Ectodermal cell (in vitro differentiated cells): ENCODE results near the gene CCDC18.
"Not testable (repeated sequence)": the region's sequence is repeated elsewhere in the genome, so short reads cannot be mapped to it uniquely, and the experiment has no call there.

ENCODE experiments used
- H3K27ac ChIP-seq: 2 replicates; pipeline ENCODE4 v1.7.0; 2013; ENCODE audit warnings: mild to moderate bottlenecking, low read depth, low read length; ENCODE audit not compliant: insufficient read depth, poor library complexity, severe bottlenecking
- H3K27me3 ChIP-seq: 2 replicates; pipeline ENCODE4 v1.7.0; 2013; ENCODE audit warnings: mild to moderate bottlenecking, low read length; ENCODE audit not compliant: insufficient read depth, control insufficient read depth, poor library complexity, severe bottlenecking
- H3K36me3 ChIP-seq: one replicate; pipeline ENCODE4 v1.7.0; 2013; ENCODE audit warnings: low read length; ENCODE audit not compliant: control insufficient read depth, insufficient read depth
- H3K4me1 ChIP-seq: one replicate; pipeline ENCODE4 v1.7.0; 2013; ENCODE audit warnings: low read length; ENCODE audit not compliant: control insufficient read depth, insufficient read depth
- H3K4me3 ChIP-seq: 2 replicates; pipeline ENCODE4 v1.7.0; 2013; ENCODE audit warnings: low read depth, low read length, control low read depth; ENCODE audit not compliant: insufficient read depth
- H3K9me3 ChIP-seq: 2 replicates; pipeline ENCODE4 v1.7.0; 2013; ENCODE audit warnings: mild to moderate bottlenecking, low read length, moderate library complexity; ENCODE audit not compliant: control insufficient read depth
- WGBS, 2 experiments: methylation state at CpG; one replicate each; pipeline ENCODE4 v1.1.7; 2013; ENCODE audit warnings: missing lambda C conversion rate in 2 of 2; 5-methylcytosine and 5-hydroxymethylcytosine counted together

CCDC18 gene

DNA sequence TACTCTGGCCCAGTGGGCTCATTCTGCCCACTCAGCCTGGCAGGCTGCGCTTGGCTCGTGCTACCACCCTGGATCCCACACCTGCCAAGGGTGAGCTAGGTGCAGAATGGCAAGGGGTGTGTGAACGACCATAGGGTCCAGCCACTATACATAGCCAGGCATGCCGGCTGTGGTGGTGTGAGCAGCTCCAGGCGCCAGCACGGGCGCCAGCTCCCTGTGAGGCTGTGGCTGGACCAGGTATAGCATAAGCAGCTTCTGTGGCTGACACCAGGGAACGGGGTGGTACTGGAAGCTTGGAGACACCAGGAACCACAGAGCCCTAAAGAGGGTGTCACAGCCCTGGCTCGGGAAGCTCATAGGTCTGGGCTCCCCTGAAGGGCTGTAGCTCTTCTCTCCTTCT is 18.6 kb downstream of the CCDC18 start:
- no peaks in the 10 kb centered on the region for H3K27me3 ChIP-seq
- H3K9me3 ChIP-seq, result no peaks in the 10 kb centered on the region
- no peaks in the 10 kb centered on the region for H3K4me1 ChIP-seq
- WGBS, 2 experiments, result 95% methylated on average over 9 of the region's 9 CpGs
- no peak overlapping the region for H3K4me3 ChIP-seq
- peaks cover 9% of the 10 kb centered on the region for H3K36me3 ChIP-seq
- no peak overlapping the region for H3K27ac ChIP-seq

DNA sequence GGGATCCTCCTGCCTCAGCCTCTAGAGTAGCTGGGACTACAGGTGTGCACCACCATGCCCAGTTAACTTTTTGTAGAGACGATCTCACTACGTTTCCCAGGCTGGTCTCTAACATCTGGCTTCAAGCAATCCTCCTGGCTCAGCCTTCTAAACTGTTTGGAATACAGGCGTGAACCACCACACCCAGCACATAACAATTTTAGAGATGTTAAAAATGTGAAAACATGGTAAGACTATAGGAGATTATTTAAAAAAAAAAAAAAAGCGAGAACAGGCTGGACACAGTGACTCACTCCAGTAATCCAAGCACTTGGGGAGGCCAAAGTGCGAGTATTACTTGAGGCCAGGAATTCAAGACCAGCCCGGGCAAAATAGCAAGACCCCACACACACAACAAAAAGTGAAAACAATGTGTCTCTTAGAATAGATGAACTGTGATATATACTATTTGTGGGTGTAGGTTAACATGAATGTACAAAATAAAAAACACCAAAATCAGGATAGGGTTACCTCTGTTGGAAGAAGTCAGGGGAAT is 19.6 kb downstream of the CCDC18 start:
- no peaks in the 10 kb centered on the region for H3K4me1 ChIP-seq
- H3K36me3 ChIP-seq, result peaks cover 9% of the 10 kb centered on the region
- 92 to 99% methylated on average over 5 of the region's 6 CpGs for WGBS, 2 experiments
- no peak overlapping the region for H3K4me3 ChIP-seq
- no peaks in the 10 kb centered on the region for H3K9me3 ChIP-seq
- H3K27ac ChIP-seq, result no peak overlapping the region
- no peaks in the 10 kb centered on the region for H3K27me3 ChIP-seq

DNA sequence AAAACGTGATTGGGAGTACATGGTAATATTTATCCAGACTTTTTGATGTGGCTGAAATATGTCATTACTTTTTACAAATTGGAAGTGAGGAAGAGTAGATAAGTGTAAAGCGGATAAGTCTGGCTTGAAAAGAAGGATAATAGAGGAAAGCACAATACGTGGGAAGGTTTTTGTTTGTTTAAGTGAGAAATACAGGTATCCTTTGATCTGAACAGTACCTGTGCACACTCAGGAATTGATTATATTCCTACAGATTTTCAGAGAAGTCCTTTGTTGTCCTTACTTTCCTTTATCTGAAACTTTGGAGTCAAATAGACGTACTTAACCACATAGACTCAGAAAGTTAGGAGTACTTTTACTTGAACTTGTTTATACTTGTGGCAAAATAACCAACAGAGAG is 20.2 kb downstream of the CCDC18 start:
- H3K4me3 ChIP-seq, result no peak overlapping the region
- no peaks in the 10 kb centered on the region for H3K4me1 ChIP-seq
- no peaks in the 10 kb centered on the region for H3K27me3 ChIP-seq
- peaks cover 9% of the 10 kb centered on the region for H3K36me3 ChIP-seq
- H3K9me3 ChIP-seq, result no peaks in the 10 kb centered on the region
- 90 to 99% methylated on average over 4 of the region's 4 CpGs for WGBS, 2 experiments
- no peak overlapping the region for H3K27ac ChIP-seq

DNA sequence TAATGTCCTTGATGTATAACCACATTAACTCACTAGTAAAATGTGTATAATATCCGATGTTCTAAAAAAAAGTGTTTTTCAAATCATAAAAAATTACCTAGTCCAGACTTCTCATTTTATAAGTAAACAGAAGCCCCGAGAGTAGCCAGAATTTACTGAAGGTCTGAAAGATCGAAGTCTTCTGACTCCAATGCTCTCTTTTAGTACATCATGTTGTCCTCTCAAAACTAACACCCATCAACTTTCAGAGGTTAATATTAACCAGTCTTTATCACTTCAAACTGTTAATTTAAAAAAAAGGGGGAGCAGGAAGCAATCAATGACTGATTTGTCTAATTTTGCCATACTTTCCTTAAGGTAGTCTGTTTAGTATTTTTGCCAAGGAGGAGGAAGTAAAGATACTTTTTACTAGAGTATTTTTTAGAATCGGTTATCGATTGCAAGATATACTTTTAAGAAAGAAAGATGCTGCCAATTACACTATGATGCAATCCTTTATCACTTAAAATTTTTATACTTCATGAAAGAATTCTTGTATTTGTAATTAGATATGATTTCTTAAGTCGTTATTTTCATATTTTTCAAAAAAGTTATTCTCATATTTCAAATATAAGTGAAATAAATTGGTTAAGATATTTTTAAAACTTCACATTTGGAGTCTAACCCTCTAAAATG is 25.5 kb downstream of the CCDC18 start:
- H3K36me3 ChIP-seq, result peaks cover 4% of the 10 kb centered on the region
- no peak overlapping the region for H3K4me3 ChIP-seq
- H3K4me1 ChIP-seq, result no peaks in the 10 kb centered on the region
- H3K27ac ChIP-seq, result no peak overlapping the region
- H3K9me3 ChIP-seq, result no peaks in the 10 kb centered on the region
- WGBS, 2 experiments, result 91 to 97% methylated on average over 2 to 5 of the region's 6 CpGs
- no peaks in the 10 kb centered on the region for H3K27me3 ChIP-seq

DNA sequence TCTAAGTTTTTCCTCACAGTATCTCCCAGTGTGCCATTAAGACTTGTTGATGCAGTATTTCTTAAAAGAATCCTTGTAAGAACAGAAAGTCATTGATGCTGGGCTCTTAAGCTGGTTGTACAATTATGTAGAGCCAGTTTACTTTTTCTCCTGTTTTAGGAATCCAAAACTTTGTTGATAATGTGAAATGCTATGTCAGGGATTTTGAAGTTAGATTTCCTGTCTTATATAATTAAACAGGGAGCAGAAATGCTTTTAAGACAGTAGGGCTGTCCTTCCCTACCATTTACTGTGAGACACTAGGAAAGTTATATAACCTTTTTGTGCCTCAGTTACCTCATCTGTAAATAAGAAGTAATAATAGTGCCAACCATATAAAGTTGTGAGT is 26.0 kb downstream of the CCDC18 start:
- Histone ChIP-seq H3K4me1 (no peaks in the 10 kb centered on the region), H3K27me3 (no peaks in the 10 kb centered on the region), H3K4me3 (no peak overlapping the region), H3K36me3 (peaks cover 4% of the 10 kb centered on the region), H3K27ac (no peak overlapping the region), H3K9me3 (no peaks in the 10 kb centered on the region)

DNA sequence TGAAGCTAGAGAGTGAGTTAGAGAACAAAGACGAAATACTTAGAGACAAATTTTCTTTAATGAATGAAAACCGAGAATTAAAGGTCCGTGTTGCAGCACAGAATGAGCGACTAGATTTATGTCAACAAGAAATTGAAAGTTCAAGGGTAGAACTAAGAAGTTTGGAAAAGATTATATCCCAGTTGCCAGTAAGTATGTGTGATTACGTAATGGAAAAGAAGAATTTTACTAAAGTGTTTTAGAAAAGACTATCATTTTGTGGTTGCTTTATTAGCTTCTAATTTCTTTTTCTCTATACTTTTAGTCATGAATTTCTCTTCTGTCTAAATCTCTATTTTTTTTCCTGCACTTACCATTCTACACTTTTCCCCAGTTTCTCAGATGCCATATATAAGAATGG is 26.7 kb downstream of the CCDC18 start:
- no peak overlapping the region for H3K4me3 ChIP-seq
- no peaks in the 10 kb centered on the region for H3K4me1 ChIP-seq
- H3K9me3 ChIP-seq, result no peaks in the 10 kb centered on the region
- WGBS, 2 experiments, result 98% methylated on average over 5 of the region's 5 CpGs
- H3K27me3 ChIP-seq, result no peaks in the 10 kb centered on the region
- no peak overlapping the region for H3K27ac ChIP-seq
- peaks cover 4% of the 10 kb centered on the region for H3K36me3 ChIP-seq

DNA sequence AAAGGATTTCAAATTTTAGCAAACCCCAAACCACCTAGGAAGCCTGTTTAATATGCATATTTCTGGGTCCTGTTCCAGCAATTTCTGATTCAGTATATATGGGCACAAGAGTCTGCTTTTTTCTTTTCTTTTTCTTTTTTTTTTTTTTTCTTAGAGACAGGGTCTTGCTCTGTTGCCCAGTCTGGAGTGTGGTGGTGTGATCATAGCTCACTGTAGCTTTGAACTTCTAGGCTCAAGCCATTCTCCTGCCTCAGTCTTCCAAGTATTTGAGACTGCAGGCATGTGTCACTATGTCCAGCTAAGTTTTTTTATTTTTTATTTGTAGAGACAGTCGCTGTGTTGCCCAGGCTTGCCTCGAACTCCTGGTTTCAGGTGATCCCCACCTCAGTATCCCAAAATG is 34.8 kb downstream of the CCDC18 start:
- Histone ChIP-seq H3K36me3 (peaks cover 10% of the 10 kb centered on the region), H3K4me1 (no peaks in the 10 kb centered on the region), H3K27ac (no peak overlapping the region), H3K4me3 (no peak overlapping the region), H3K27me3 (no peaks in the 10 kb centered on the region), H3K9me3 (no peaks in the 10 kb centered on the region)
- WGBS, 2 experiments, result 95 to 98% methylated on average over 2 of the region's 2 CpGs

DNA sequence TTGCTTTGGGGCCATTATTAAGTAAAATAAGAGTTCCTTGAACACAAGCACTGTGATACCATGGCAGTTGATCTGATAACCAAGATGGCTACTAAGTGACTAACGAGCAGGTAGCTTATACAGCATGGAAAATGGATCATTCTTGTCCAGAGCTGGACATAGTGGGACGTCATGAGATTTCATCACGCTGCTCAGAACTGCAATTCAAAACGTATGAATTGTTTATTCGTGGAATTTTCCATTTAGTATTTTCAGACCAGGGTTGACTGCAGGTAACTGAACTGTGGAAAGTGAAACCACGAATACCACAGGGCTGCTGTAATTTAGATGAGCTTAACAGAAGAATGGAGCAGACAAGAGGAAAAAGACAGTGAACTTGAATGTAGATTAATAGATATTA is 38.9 kb downstream of the CCDC18 start:
- peaks cover 14% of the 10 kb centered on the region for H3K36me3 ChIP-seq
- H3K4me1 ChIP-seq, result no peaks in the 10 kb centered on the region

DNA sequence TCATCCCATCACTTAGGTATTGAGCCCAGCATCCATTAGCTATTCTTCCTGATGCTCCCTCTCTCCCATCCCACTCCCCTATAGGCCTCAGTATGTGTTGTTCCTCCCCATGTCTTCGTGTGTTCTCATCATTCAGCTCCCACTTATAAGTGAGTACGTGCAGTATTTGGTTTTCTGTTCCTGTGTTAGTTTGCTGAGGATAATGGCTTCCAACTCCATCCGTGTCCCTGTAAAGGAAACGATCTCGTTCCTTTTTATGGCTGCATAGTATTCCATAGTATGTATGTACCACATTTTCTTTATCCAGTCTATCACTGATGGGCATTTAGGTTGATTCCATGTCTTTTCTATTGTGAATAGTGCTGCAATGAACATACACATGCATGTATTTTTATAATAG is 40.2 kb downstream of the CCDC18 start:
- peaks cover 14% of the 10 kb centered on the region for H3K36me3 ChIP-seq
- not testable (repeated sequence) for H3K4me3 ChIP-seq, H3K27ac ChIP-seq, H3K9me3 ChIP-seq, H3K4me1 ChIP-seq, H3K27me3 ChIP-seq
- 89 to 100% methylated on average over 5 of the region's 5 CpGs for WGBS, 2 experiments

More for the DNA sequence above, 38.9 kb downstream of the CCDC18 start:
- Histone ChIP-seq H3K27ac (no peak overlapping the region), H3K4me3 (no peak overlapping the region), H3K27me3 (no peaks in the 10 kb centered on the region), H3K9me3 (no peaks in the 10 kb centered on the region)
- 94 to 95% methylated on average over 6 of the region's 6 CpGs for WGBS, 2 experiments

DNA sequence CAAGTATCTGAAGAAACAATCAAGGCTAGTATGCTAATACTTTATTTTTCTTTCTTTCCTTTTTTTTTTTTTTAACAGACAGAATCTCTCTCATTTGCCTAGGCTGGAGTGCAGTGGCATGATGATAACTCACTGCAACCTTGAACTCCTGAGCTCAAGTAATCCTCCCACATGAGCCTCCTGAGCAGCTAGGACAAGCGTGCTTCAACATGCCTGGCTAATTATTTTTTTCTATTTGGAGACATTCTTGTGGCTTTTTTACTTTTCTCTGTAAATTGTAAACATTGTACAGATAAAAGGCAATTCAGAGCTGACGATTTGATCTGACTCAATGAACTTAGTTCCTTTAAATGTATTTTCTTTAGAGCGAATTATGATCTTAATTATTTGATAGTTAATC is 41.4 kb downstream of the CCDC18 start:
- H3K4me1 ChIP-seq, result no peaks in the 10 kb centered on the region
- 82 to 94% methylated on average over 2 to 3 of the region's 3 CpGs for WGBS, 2 experiments
- no peaks in the 10 kb centered on the region for H3K27me3 ChIP-seq
- H3K36me3 ChIP-seq, result peaks cover 14% of the 10 kb centered on the region
- no peak overlapping the region for H3K4me3 ChIP-seq
- H3K9me3 ChIP-seq, result no peaks in the 10 kb centered on the region
- H3K27ac ChIP-seq, result no peak overlapping the region
